Mucosa of descending colon (tissue), 3 donors: ENCODE measurements around the gene OPTN. TPM values are rescaled to one million over a fixed set of nuclear protein-coding genes. Genes with fewer than 3 reads are reported as not detected.

Experiments
- ATAC-seq: fragments of 200-7000 bp; cut with Tn5 transposase; one replicate; pipeline ENCODE4 v1.9.1; 2020; ENCODE audit warnings: mild to moderate bottlenecking, moderate library complexity
- DNase-seq, 3 donors: peaks; one replicate each; pipeline ENCODE4 v3.0.0-alpha.2; 2020
- H3K36me3 ChIP-seq: fragments of 200-600 bp; one replicate; pipeline ENCODE4 v1.8.0; 2021; ENCODE audit warnings: low read depth, mild to moderate bottlenecking
- H3K4me1 ChIP-seq: fragments of 200-600 bp; one replicate; pipeline ENCODE4 v1.8.0; 2021; ENCODE audit warnings: low read depth, mild to moderate bottlenecking
- H3K4me3 ChIP-seq: fragments of 200-600 bp; one replicate; pipeline ENCODE4 v1.8.0; 2021; ENCODE audit warnings: mild to moderate bottlenecking
- H3K9me3 ChIP-seq: fragments of 200-600 bp; one replicate; pipeline ENCODE4 v1.8.0; 2021; ENCODE audit warnings: mild to moderate bottlenecking
- CTCF ChIP-seq: fragments of 200-600 bp; IDR thresholded peaks from one replicate; pipeline ENCODE4 v1.8.0; 2022; ENCODE audit warnings: antibody characterized with exemption, mild to moderate bottlenecking
- intact Hi-C, 2 donors: fragments of 100-400 bp; cut with DNase I in 1 of 2; cut with micrococcal nuclease in 1 of 2; formaldehyde crosslinking; loops; one replicate each; pipeline versions ENCODE4 v1.11.0 to v1.11.1; 2022; cut with DNase I, micrococcal nuclease
- total RNA-seq, 3 donors: library from RNA; stranded (reverse); fragmentation: NEBNext Ultra II Directional in 2 of 3; extraction: Animal tissue kit (Norgen Biotek cat#: 25700) in 2 of 3; gene quantifications; one replicate each; pipeline versions ENCODE4 v1.2.1 to v1.2.4, GENCODE V29; 2021 to 2023
- donor health status: DM: no; HTN: no; CAD: no; lungs with moderate emphysema.
- donor health status: DM: no; HTN: no; CAD: no.
- donor health status: DM: no; HTN: yes; CAD: no.

Gene OPTN
- total RNA-seq, 3 donors from 2014 or later, result 92.1 to 148 (median 101) TPM

GRCh38 chr10:13103554-13103953 is 3.6 kb downstream of the OPTN start:
- no peak for DNase-seq
- TF ChIP-seq CTCF, result no peak

GRCh38 chr10:13104697-13105096 is 4.7 kb downstream of the OPTN start:
- no peaks in the 10 kb centered on the region for H3K9me3 ChIP-seq
- ATAC-seq (no peak), DNase-seq (no peak)
- H3K36me3 ChIP-seq, result peaks cover 3% of the 10 kb centered on the region
- intact Hi-C loops, result no loop called here
- no peak overlapping the region for H3K4me3 ChIP-seq
- peaks cover 40% of the 10 kb centered on the region for H3K4me1 ChIP-seq
- TF ChIP-seq CTCF, result no peak

More at GRCh38 chr10:13103554-13103953, 3.6 kb downstream of the OPTN start:
- H3K4me1 ChIP-seq, result peaks cover 37% of the 10 kb centered on the region
- H3K36me3 ChIP-seq, result peaks cover 3% of the 10 kb centered on the region
- H3K4me3 ChIP-seq, result no peak overlapping the region
- ATAC-seq, result no peak
- intact Hi-C loops, result no loop called here
- no peaks in the 10 kb centered on the region for H3K9me3 ChIP-seq

- intact Hi-C loops, result no loop called here
- peaks cover 40% of the 10 kb centered on the region for H3K4me1 ChIP-seq
These were observed 5.2 kb downstream of the OPTN start for GRCh38 chr10:13105184-13105583.

GRCh38 chr10:13106387-13107045 is 6.6 kb downstream of the OPTN start:
- no peaks in the 10 kb centered on the region for H3K9me3 ChIP-seq
- peaks cover 39% of the 10 kb centered on the region for H3K4me1 ChIP-seq
- H3K36me3 ChIP-seq, result peaks cover 3% of the 10 kb centered on the region
- no peak for DNase-seq
- intact Hi-C loops, result no loop called here
- TF ChIP-seq CTCF, result no peak
- ATAC-seq, result peak; percentile 10
- H3K4me3 ChIP-seq, result no peak overlapping the region

More at GRCh38 chr10:13105184-13105583, 5.2 kb downstream of the OPTN start:
- DNase-seq, result no peak
- Histone ChIP-seq H3K36me3 (peaks cover 3% of the 10 kb centered on the region), H3K9me3 (no peaks in the 10 kb centered on the region), H3K4me3 (no peak overlapping the region)
- TF ChIP-seq CTCF, result no peak
- no peak for ATAC-seq

GRCh38 chr10:13110908-13111307 is 10.9 kb downstream of the OPTN start:
- H3K4me1 ChIP-seq, result peaks cover 31% of the 10 kb centered on the region
- H3K4me3 ChIP-seq, result no peak overlapping the region
- no peak for TF ChIP-seq CTCF
- no peak for DNase-seq
- peaks cover 13% of the 10 kb centered on the region for H3K36me3 ChIP-seq
- H3K9me3 ChIP-seq, result no peaks in the 10 kb centered on the region
- intact Hi-C loops, result no loop called here
- ATAC-seq, result no peak
